HG02642 (cell line): ENCODE results near the gene ANKFN1.

Source experiments
- ATAC-seq: cut with Tn5 transposase; IDR thresholded peaks from one replicate; pipeline ENCODE4 v1.9.1; 2021; ENCODE audit warnings: mild to moderate bottlenecking; ENCODE audit not compliant: unreplicated experiment, poor library complexity

The ANKFN1 gene

GRCh38 chr17:56543280-56543679, 390.0 kb downstream of the ANKFN1 start:
- no peak for ATAC-seq

DNA sequence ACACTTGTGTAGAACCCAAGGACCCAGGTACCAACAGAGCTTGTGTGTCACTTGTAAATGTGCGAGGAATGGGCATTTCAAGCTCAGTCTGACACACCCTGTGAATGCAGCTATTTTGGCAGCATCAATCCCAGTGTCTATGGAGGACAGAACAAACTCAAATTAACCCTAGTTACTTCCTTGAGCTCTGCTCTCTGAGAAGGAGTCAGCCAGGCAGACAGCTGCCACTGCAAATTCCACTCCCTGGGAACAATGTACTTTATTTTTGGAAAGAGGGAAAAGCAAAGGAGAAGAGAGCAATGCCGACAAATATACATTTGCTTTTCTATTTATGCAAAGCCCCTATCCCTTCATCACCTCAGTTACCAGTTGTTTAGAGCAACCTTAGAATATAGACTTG, 391.8 kb downstream of the ANKFN1 start:
- no peak for ATAC-seq

- no peak for ATAC-seq
Measured at GRCh38 chr17:56545930-56546329, 392.7 kb downstream of the ANKFN1 start.

- ATAC-seq: no peak
Measured at GRCh38 chr17:56548661-56549060, 395.4 kb downstream of the ANKFN1 start.

GRCh38 chr17:56549501-56549900, 396.2 kb downstream of the ANKFN1 start:
- ATAC-seq: no peak

DNA sequence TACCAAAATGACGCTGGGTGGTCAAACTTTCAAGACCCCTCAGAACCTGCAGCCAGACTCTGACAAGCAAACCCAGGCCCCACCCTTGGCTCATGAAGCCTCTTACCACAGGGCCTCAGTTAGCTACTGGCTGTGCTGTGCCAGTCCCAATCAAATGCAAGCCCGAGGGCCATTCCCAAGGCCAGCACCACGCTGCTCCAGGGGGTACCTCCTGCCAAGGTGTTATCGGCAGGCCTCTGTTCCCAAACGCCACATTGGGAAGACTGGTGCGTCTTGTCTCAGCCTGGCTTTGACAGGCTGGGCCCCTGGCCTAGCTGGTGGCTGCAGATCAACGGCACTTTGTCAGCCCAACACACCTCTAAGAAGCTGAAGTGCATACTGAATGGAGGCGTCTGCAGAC, 404.4 kb downstream of the ANKFN1 start:
- no peak for ATAC-seq

DNA sequence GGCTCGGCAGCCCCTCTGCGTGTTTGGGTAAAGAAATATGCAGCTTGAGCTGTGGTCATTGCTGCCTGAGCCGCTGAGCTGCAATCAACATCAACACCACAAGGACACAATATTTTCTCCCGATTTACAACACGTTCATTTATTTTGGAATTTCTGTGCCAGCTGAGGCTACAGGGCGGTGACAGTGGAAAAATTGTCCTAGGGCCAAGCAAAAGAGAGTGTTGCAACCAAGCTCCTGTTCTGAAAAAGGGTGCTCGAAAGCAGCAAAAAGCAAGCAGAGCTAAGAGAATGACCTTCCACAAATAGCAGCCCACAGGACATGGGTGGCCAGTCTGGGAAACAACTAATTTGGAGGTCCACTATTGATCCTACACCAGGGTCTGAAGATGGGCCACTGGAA, 404.8 kb downstream of the ANKFN1 start:
- ATAC-seq: no peak
